Stimulated activated CD8-positive, alpha-beta memory T cell treated with anti-CD3 and anti-CD28 coated beads, Interleukin-2, amount 100 ng/mL, for 1 hour (primary cell): ENCODE measurements around the gene B3GAT2.
"Not testable (repeated sequence)": the region's sequence is repeated elsewhere in the genome, so short reads cannot be mapped to it uniquely, and the experiment has no call there.

Experiments used
- DNase-seq, 2 donors: peaks; one replicate each; pipeline ENCODE4 v3.0.0-alpha.2; 2020; ENCODE audit warnings: low read depth in 2 of 2

B3GAT2 gene, protein sequence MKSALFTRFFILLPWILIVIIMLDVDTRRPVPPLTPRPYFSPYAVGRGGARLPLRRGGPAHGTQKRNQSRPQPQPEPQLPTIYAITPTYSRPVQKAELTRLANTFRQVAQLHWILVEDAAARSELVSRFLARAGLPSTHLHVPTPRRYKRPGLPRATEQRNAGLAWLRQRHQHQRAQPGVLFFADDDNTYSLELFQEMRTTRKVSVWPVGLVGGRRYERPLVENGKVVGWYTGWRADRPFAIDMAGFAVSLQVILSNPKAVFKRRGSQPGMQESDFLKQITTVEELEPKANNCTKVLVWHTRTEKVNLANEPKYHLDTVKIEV

DNA sequence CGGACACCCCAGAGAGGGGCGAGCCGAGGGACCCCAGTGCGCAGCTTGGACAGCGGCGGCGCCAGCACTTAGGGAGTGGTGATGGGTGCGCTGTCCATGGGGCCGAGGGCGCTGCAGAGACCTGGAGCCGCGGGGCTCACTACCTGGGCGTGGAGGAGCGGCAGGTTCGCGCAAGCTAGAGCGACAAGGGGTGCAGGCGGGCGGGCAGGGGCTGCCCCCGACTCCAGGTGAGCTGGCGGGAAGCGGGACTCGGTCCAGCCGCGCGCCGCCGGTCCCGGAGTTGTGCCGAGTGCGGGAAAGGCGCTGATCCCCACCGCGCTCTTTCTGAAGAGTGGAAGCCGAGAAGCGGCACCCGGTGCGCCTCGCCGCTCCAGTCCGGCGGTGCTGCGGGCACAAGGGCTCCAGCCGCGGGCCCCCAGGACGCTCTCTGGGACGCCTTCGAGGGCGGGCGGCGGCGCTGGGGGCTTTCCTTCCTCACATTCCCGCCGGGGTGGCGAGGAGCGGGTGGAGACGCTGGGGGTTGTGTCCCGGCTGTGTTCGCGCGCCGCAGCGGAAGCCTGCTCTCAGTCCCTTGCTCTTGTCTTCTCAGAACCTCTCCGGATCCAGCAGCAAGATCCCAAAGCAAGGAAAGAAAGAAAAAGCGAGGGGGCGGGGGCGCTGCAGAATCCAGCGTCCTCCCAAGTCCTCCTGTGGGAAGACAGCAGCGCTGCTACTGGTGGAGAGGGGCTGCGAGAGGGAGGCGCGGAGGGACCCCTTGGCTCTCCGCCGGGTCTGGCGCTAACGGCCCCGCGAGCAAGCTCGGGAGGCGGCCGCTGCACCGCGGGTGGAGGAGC lies at the start of gene B3GAT2:
Gene B3GAT2, minus strand, starts transcription at position 610 of the 833 bp plus-strand sequence. CDS start 631 bp downstream, outside the sequence.
- DNase-seq, result no peak

DNA sequence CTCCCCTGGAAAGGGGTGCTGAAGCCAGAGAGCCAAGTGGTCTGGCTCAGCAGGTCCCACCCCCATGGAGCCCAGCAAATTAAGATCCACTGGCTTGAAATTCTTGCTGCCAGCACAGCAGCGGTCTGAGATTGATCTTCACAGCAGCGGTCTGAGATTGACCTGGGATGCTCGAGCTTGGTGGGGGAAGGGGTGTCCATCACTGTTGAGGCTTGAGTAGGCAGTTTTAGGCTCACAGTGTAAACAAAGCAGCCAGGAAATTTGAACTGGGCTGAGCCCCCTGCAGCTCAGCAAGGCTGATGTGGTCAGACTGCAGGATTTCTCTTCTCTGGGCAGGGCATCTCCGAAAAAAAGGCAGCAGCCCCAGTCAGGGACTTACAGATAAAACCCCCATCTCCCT lies 41.3 kb upstream of the B3GAT2 start:
- DNase-seq, result no peak

DNA sequence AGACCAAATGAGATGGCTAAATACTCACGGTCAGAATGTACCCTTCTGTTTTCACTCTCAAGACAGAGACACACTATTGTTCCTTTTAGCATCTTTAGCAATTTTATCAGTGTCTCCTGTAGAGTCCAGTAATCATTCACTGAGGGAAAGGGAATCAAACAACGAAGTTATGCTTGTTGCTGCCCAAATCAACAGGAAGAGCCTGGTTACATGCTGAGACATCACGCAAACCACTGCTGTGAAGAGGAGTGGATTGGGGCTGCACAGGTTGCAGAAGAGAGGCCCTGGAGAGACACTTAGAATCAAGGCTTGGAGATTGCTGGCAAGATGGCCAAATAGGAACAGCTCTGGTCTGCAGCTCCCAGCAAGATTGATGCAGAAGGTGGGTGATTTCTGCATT lies 40.5 kb upstream of the B3GAT2 start:
- no peak for DNase-seq

DNA sequence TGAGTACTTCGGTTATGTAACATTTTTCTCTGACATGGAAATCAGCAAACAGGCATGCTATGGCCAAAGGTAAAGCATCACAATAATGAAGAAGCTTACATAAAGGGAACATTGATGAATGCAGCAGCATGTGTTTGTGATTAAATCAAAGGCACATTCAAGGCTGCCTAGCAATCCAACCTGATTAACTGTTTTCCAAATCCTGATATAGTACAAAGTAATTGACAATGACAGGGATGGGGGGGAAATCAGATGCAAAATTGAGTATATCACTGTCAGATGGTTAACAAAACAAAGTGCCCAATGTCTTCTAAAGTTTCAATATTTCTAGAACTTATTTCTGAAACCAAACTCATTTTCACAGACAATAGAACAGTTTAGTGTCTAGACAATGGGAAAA lies 39.2 kb upstream of the B3GAT2 start:
- DNase-seq, result no peak

DNA sequence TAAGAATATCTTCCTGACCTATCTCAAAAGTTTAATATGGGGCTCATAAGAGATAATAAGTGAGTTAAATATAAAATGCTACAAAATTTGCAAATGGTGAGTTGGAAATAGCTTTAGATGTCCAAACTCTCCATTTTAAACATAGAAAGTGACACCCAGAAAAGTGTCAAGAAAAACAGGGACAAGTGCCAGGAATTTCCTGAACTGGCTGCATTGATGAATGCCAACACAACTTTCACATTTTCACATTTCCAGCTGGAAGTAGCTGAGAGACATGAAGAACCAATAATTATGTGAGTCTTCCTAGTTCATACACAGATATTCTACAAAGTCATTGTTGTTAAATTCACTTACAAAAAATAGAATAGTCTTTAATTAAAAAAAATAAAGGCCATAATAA lies 38.6 kb upstream of the B3GAT2 start:
- no peak for DNase-seq

DNA sequence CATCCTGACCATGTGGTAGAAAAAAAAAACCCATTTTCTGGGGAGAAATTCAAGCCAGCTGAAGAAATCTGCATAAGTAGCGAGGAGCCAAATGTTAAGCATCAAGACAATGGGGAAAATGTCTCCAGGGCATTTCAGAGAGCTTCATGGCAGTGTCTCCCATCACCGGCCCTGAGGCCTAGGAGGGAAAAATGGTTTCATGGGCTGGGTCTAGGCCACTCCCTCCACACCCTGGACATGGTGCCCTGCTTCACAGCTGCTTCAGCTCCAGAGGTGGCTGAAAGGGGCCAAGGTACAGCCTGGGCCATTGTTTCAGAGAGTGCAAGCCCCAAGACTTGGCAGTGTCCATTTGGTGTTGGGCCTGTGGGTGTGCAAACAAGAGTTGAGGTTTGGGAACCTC lies 34.4 kb upstream of the B3GAT2 start:
- DNase-seq, result no peak

DNA sequence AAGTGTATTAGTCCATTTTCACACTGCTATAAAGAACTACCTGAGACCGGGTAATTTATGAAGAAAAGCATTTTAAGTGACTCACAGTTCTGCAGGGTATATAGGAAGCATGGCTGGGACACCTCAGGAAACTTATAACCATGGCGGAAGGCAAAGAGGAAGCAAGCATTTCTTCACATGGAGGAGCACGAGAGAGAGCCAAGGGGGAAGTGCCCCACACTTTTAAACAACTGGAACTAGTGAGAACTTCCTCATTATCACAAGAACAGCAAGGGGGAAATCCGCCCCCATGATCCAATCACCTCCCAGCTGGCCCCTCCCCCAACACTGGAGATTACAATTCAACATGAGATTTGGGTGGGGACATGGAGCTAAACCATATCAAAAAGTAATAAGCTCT lies 28.3 kb upstream of the B3GAT2 start:
- no peak for DNase-seq

DNA sequence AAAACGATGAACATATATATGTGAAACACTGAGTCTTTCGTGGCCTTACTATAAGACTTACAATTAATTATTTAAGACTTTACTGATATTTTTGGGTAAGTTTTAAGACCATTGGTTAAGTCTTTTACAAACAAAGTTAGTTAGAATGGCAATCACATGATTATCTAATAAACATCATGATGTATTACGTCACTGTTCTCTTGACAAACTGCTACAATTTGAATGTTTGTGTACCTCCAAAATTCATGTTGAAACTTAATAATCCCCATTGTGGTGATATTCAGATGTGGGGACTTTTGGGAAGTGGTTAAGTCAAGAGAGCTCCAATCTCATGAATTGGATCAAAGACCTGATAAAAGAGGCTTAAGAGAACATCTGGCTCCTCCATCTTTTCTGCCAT lies 25.9 kb upstream of the B3GAT2 start:
- DNase-seq, result no peak

DNA sequence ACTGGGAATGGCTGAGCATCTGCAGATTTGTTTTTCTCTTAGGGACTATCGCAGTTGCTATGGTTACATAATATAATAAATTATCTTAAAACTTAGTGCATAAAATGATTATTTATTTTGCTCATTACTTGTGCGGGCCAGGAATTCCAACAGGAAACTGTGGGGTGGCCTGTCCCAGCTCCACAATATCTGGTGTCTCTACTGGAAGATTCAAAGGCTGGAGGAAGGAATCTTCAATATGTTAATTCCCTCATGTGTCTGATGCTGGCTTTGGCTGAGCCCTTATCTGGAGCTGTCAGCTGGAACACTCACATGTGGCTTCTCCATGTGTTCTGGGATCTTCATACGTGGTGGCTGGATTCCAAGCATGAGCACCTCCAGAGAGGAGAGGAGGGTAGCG lies 23.9 kb upstream of the B3GAT2 start:
- no peak for DNase-seq

DNA sequence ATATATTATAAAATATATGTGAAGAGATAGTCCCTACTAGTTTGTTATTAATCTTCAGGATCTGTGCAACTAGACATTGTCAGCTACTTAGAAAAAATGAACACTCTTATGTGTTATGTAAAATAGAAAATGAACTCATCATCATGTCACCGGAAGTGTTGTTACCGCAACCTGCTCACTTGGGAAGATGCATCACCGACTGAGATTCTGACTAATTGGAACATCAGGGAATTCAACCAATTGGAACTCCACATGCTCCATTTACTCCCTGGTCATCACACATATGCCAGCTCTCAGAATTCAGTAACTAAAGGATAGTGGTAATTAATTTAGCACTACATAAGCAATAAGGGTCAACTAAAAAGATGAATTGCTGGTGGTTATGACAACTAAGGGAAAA lies 16.7 kb upstream of the B3GAT2 start:
- DNase-seq, result no peak

DNA sequence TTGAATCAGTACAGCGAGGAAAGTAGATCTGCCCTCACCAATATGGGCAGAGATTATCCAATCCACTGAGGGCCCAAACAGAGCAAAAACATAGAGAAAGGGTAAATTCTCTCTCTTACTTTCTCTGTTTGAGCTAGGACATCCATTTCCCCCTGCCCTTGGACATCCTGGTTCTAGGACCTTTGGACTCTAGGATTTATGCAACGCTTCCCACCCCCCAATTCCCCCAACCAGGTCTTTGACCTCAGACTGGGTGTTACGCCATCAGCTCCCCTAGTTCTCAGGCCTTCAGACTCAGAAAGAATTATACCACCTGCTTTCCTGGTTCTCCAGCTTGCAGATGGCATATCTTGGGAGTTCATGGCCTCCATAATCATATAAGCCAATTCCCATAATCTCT lies 10.2 kb upstream of the B3GAT2 start:
- no peak for DNase-seq

DNA sequence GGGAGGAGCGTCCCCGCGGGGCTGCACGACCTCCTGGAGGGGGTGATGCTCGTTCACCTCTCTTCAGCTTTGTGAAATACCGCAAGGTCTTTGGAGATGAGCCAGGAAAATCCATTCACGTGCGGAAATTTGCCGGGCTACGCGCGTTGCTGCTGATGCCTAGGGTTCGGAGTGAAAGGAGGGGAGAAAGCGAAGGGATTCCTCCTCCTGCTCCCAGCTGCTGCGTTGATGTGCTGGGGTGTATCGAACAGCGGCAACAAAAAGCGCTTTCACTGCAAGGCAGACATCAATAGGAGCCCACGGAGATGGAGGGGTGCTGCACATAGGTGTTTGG lies 391 bp upstream of the B3GAT2 start:
- no peak for DNase-seq

DNA sequence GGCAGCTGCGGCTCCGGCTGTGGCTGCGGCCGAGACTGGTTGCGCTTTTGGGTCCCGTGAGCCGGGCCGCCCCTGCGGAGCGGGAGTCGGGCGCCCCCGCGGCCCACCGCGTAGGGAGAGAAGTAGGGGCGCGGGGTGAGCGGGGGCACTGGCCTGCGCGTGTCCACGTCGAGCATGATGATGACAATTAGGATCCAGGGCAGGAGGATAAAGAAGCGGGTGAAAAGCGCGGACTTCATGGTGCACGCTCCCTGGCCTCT lies 739 bp downstream of the B3GAT2 start:
- no peak for DNase-seq

DNA sequence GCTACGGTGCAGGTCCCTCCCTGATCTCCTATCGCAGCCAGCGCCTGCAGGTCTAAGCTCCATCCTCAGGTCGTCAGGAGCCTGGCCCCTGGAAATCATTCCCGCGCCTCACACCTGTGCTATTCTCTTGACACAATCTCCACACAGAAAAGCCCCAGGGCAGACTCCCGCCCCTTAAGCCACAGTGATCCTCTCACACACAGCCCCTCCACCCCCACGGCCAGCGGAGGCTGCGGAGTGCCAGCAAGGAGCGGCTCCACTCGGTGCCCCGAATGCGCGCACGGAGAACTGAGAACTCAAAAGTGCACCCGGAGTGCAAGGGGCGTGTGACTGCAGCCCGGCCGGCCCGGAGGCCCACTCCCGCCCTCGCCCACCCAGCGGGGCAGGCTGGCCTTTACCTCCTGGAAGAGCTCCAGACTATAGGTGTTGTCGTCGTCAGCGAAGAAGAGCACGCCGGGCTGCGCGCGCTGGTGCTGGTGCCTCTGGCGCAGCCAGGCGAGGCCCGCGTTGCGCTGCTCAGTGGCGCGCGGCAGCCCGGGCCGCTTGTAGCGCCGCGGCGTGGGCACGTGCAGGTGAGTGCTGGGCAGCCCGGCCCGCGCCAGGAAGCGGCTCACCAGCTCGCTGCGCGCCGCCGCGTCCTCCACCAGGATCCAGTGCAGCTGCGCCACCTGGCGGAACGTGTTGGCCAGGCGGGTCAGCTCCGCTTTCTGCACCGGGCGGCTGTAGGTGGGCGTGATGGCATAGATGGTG lies 1.2 kb downstream of the B3GAT2 start:
- peak; percentile 71 for DNase-seq

DNA sequence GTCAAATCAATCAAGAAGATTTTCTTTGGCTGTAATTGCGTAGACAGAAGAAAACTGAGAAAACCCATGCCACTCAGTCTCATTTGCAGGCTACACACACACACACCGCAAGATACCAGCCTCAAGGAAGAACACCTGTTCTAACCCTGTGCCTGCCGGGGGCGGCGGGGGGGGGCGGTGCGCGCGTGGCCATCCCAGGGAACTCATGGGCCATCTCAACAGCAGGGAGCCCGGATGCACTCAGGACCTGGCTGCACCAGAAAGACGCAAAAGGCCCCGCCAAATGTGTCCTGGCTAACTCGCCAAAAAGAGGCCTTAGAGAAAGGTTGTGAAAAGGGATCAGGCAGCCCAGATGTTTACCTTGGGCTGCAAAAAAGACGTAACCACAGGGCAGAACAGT lies 2.1 kb downstream of the B3GAT2 start:
- no peak for DNase-seq

DNA sequence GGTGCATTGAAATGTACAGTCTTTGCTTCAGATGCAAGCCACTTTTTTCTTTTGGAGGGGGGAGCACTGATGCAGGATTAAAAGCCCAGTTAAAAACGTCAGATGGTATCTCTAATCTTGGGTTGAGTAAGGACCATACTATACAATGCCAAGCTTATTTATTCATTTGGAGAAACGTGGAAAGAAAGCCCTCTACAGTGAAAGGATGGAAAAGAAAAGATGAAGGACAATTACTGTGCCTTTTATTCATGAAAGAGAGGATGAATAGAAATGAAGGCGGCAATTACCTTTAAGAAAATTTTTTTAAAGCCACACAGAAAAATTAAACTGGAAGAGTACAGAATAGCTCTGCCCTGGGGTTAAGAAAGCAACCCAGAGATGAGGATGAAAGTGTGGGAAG lies 2.7 kb downstream of the B3GAT2 start:
- no peak for DNase-seq

DNA sequence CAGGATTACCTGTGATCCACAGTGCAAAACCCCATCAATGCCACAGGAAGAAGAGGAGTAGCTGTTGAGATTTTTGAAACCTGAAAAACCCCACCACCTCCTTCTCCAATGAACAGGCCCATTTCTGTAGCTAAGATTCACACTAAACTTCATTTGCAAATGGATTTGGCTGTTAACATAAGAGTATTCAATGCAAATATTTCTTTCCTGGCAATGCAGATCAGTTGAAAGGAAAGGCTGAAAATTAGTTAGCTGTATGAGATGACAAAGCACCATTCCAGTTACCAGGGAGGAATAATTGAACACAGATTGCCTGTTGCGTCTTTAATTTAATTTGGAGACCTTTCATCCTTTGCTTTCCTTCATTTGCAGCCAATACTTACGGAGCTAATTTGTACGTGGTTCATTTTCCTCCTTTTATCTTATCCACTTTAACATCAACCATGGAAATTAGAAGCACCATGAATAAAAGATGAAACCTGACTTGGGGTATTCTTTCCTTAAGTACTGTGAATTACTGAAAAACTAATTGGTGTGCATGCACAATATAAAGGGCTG lies 4.2 kb downstream of the B3GAT2 start:
- DNase-seq, result no peak

DNA sequence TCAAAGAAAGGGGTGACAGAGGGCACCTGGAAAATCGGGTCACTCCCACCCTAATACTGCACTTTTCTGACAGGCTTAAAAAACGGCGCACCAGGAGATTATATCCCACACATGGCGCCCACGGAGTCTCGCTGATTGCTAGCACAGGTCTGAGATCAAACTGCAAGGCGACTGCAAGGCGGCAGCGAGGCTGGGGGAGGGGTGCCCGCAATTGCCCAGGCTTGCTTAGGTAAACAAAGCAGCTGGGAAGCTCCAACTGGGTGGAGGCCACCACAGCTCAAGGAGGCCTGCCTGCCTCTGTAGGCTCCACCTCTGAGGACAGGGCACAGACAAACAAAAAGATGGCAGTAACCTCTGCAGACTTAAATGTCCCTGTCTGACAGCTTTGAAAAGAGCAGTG lies 12.5 kb downstream of the B3GAT2 start:
- DNase-seq, result not testable (repeated sequence)

DNA sequence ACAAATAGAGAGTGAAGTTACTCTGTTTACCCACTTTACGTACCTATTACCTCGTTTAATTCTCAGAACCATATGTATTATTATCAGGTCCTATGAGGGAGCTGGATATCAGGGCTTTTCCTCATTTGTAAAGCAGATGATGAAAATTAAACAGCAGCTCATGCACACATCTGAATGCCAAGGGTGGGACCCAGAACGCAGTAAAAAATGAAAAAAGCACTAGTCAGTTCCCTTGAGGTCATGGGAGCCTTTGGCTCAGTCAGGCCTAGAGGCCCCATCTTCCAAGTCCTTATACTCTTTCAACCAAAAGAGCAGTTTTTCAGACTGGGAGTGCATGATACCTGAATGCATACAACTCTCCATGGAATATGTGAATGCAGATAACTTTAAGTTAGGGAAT lies 23.0 kb downstream of the B3GAT2 start:
- no peak for DNase-seq

DNA sequence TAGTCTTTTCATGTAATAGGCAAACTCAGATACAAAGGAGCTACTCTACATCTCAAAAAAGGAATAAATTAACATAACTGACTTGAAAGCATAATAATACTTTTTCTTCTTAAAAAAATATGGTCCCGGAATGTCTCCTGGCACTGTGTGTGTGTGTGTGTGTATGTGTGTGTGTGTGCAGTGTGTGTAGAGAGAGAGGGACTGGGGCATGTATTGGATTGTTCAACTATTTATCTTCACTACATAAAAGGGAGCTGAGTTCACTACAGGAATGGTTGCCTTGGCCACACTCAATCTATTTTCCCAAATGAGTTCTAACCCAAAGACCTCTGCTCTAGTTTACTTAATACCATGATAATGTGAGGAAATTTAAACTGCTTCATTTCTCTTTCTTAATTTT lies 51.1 kb downstream of the B3GAT2 start:
- no peak for DNase-seq

DNA sequence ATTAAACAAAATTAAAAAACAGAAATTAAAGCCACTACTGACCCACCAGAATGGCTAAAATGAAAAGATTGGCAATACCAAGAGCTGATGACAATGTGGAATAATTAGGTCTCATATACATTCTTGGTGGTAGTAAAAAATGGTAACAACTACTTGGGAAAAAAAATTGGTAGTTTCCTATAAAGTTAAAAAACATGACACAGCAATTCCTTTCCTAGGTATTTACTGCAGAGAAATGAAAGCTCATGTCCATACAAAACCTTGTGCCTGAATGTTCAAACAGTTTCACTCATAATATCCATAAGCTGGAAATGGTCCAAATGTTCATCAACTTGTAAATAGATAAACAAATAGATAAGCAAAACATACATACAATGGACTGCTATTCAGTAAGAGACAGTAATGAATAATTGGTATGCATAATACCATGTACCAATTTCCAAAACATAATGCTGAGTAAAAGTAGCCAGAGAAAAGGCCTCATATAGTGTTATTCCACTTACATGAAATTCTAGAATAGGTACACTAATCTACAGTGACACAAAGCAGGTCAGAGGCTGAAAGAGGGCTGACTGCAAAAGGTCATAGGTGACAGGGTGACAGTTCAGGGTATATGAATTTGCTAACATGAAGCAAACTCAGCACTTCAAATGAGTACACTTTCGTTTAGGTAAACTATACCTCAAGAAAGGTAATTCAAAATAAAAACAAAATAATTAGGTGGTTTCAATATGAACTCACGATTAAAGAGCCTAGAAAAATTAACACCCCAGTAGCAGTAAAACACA lies 53.0 kb downstream of the B3GAT2 start:
- DNase-seq, result no peak

DNA sequence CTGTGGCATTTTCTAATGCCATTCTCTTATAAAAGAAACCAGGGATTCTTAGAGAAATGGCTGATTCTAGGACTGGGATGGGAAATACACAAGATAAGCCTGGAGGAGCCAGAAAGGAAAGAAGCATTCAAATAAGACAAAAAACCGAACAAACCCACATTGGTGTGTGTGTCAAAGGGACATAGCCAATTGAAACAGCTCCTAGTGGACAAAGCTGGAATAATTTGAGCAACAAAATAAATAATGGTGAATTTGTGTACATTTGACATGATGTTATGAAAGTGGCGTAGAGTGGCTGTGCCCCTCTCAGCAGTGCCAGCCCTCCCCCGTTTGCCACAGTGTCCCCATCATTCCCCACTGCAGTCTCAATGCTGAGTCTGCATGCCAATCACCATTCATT lies 55.5 kb downstream of the B3GAT2 start:
- no peak for DNase-seq
